Measurements from ENCODE around the gene MFAP4.

MFAP4 gene

DNA sequence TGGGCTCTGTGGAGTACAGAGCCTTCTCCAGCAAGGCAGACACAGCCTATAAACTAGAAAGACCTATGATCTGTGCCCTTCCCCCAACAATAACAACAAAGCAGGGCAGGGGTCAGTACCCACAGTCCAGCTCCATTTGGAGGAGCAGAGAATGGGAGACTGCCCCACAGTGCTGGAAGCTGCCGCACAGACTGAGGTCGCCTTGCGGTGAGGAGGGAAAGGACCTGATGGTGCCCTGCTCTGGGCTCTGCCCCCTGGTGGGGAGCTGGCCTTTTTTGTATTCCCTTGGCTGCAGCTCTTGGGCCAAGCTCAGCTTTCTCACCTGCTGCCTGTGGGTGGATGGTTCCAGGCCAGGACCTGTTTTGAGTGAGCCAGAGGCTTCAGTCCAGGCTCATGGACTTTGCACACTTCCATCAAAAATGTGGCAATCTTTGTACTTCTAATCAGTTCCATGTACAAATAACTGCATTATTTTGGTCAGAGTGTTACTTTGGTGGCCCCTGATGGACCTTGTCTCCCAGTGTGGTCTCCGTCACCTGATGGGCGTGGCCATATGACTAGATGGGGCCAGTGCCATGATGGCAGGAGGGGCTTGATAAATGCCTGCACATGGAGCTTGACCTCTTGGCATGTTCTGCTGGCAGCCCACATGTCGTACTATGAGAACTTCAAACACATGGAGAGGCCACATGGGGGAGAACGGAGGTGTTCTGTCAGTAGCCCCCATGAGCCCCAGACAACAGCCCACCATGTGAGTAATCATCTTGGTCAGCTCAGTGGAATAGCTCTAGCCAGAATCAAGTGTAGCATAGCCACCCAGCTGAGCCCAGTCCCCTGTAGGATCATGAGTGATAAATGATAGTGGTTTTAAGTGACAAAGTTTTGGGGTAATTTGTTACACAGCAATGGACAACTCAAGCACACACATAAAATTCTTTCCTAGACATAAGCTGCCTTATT, 48.7 kb downstream of the MFAP4 start:
- in situ Hi-C loops (cut with MboI; ENCODE audit: low sequenced_read_pairs) = no loop called here

DNA sequence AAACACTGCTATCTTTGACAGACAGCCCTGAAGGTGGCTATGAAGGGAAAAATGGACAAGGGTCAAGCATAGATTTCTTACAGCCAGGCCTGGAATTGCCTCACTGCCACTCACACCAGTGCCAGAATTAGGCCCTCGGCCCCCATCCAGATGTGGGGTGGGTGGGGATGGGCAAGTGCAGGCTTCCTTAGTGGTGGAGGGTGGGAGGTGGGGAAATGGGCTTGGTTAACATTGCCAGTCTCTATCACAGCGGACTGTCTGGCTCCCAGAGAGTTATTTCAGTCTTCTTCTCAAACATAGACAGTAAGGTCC, 49.3 kb downstream of the MFAP4 start:
- in situ Hi-C loops (cut with MboI; ENCODE audit: low sequenced_read_pairs) = no loop called here

GRCh38 chr17:19336938-19337711, 49.9 kb downstream of the MFAP4 start:
- in situ Hi-C loops (cut with MboI; ENCODE audit: low sequenced_read_pairs) = no loop called here

- in situ Hi-C loops (cut with MboI; ENCODE audit: low sequenced_read_pairs) = no loop called here
Observed at GRCh38 chr17:19335951-19336631, 50.9 kb downstream of the MFAP4 start.

DNA sequence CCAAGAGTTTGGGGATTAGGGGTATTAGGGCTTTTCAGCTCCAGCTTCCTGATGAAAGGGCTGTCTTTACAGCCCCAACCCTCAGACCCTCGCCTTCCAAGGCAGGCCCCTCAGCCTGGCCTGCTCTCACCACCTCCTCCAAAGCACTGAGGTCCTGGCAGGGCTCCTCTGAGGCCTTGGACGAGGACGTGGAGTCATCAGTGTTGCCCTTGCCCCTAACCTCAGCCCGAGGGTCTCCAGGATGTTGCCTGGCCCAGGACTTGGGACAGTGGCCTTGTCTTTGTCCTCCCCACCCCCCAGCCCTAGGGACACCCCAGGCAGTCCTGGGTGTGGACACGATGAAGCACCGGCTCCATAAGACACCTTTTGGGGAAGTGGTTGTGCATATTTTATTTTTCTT, 52.7 kb downstream of the MFAP4 start:
- in situ Hi-C loops (cut with MboI; ENCODE audit: low sequenced_read_pairs) = no loop called here

DNA sequence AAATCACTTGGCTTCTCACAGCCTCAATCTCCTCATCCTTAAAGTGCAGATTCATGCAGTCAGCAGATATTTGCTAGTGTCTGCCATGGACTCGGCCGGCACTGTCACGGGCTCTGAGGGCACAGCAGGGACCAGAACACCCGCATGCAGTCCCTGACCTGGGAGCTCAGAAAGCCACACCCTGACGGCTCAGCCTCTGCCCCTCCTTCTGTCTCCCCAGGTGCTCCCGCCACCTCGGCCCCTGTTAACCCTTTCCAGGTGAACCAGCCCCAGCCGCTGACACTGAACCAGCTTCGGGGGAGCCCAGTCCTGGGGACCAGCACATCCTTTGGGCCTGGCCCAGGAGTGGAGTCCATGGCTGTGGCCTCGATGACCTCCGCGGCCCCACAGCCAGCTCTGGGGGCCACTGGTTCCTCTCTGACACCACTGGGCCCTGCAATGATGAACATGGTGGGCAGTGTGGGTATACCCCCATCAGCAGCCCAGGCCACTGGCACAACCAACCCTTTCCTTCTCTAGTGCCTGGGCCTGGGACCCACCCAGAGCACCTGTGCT, 53.2 kb downstream of the MFAP4 start:
- in situ Hi-C loops (cut with MboI; ENCODE audit: low sequenced_read_pairs) = no loop called here

Measured in hTERT RPE-1 (cell line).